Measurements from ENCODE around the gene RAP1GAP2.

- TF ChIP-seq, protein P1, sequence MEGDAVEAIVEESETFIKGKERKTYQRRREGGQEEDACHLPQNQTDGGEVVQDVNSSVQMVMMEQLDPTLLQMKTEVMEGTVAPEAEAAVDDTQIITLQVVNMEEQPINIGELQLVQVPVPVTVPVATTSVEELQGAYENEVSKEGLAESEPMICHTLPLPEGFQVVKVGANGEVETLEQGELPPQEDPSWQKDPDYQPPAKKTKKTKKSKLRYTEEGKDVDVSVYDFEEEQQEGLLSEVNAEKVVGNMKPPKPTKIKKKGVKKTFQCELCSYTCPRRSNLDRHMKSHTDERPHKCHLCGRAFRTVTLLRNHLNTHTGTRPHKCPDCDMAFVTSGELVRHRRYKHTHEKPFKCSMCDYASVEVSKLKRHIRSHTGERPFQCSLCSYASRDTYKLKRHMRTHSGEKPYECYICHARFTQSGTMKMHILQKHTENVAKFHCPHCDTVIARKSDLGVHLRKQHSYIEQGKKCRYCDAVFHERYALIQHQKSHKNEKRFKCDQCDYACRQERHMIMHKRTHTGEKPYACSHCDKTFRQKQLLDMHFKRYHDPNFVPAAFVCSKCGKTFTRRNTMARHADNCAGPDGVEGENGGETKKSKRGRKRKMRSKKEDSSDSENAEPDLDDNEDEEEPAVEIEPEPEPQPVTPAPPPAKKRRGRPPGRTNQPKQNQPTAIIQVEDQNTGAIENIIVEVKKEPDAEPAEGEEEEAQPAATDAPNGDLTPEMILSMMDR (IDR thresholded peaks at IDR 0.05) = no peak
- TF ChIP-seq EP300 (IDR thresholded peaks at IDR 0.05) = no peak
Measured at GRCh38 chr17:2916461-2916860, 120.2 kb downstream of the RAP1GAP2 start.
